Right kidney (tissue), 9 donors: Measurements from ENCODE around the gene RDH14.

Experiments used
- DNase-seq: peaks from one replicate; pipeline ENCODE4 v3.0.0-alpha.2; 2016
- long read RNA-seq, 8 donors: transcript quantifications; one replicate each; lab custom pipeline, GENCODE V29; 2026

RDH14 gene
- long read RNA-seq, donor 1, transcript RDH14-201 (2 exons, 1,587 nt): major isoform, 39 of 39 reads
- long read RNA-seq, donor 1, partial matches to known transcripts: 0 of 39 reads
- long read RNA-seq, donor 1, other reads (novel, unspliced or antisense): 0 of 39 reads
- long read RNA-seq, donor 2, transcript RDH14-201 (2 exons, 1,587 nt): major isoform, 31 of 31 reads
- long read RNA-seq, donor 2, partial matches to known transcripts: 0 of 31 reads
- long read RNA-seq, donor 2, other reads (novel, unspliced or antisense): 0 of 31 reads
- long read RNA-seq, donor 3, transcript RDH14-201 (2 exons, 1,587 nt): major isoform, 10 of 10 reads
- long read RNA-seq, donor 3, partial matches to known transcripts: 0 of 10 reads
- long read RNA-seq, donor 3, other reads (novel, unspliced or antisense): 0 of 10 reads
- long read RNA-seq, donor 4, transcript RDH14-201 (2 exons, 1,587 nt): major isoform, 14 of 15 reads
- long read RNA-seq, donor 4, partial matches to known transcripts: 0 of 15 reads
- long read RNA-seq, donor 4, other reads (novel, unspliced or antisense): 0 of 15 reads
- long read RNA-seq, donor 5, transcript RDH14-201 (2 exons, 1,587 nt): major isoform, 17 of 18 reads
- long read RNA-seq, donor 5, partial matches to known transcripts: 0 of 18 reads
- long read RNA-seq, donor 5, other reads (novel, unspliced or antisense): 0 of 18 reads
- long read RNA-seq, donor 6, transcript RDH14-201 (2 exons, 1,587 nt): major isoform, 16 of 16 reads
- long read RNA-seq, donor 6, partial matches to known transcripts: 0 of 16 reads
- long read RNA-seq, donor 6, other reads (novel, unspliced or antisense): 0 of 16 reads
- long read RNA-seq, donor 7, transcript RDH14-201 (2 exons, 1,587 nt): major isoform, 25 of 25 reads
- long read RNA-seq, donor 7, partial matches to known transcripts: 0 of 25 reads
- long read RNA-seq, donor 7, other reads (novel, unspliced or antisense): 0 of 25 reads
- long read RNA-seq, donor 8, transcript RDH14-201 (2 exons, 1,587 nt): major isoform, 22 of 23 reads
- long read RNA-seq, donor 8, partial matches to known transcripts: 0 of 23 reads
- long read RNA-seq, donor 8, other reads (novel, unspliced or antisense): 0 of 23 reads

GRCh38 chr2:18560031-18560796, at the start of gene RDH14:
Gene RDH14, minus strand, starts transcription at chr2:18560653. Its CDS starts 81 bp downstream, at chr2:18560572.
- DNase-seq: peak; percentile 98

- no peak for DNase-seq
Measured at GRCh38 chr2:18610090-18610489, 49.6 kb upstream of the RDH14 start.

- DNase-seq: no peak
Measured at GRCh38 chr2:18605115-18605514, 44.7 kb upstream of the RDH14 start.

- no peak for DNase-seq
Measured at GRCh38 chr2:18604531-18604885, 44.1 kb upstream of the RDH14 start.

GRCh38 chr2:18603854-18604530, 43.5 kb upstream of the RDH14 start:
- DNase-seq: no peak

GRCh38 chr2:18602298-18602697, 41.8 kb upstream of the RDH14 start:
- DNase-seq: no peak

GRCh38 chr2:18600255-18600613, 39.8 kb upstream of the RDH14 start:
- DNase-seq: no peak

GRCh38 chr2:18599509-18600254, 39.2 kb upstream of the RDH14 start:
- DNase-seq: no peak

- no peak for DNase-seq
Measured at GRCh38 chr2:18598848-18599484, 38.5 kb upstream of the RDH14 start.

- DNase-seq: no peak
Measured at GRCh38 chr2:18597618-18598017, 37.2 kb upstream of the RDH14 start.

GRCh38 chr2:18596993-18597392, 36.5 kb upstream of the RDH14 start:
- DNase-seq: no peak

GRCh38 chr2:18593496-18593895, 33.0 kb upstream of the RDH14 start:
- no peak for DNase-seq

GRCh38 chr2:18592372-18592771, 31.9 kb upstream of the RDH14 start:
- DNase-seq: no peak

- no peak for DNase-seq
Measured at GRCh38 chr2:18589354-18589753, 28.9 kb upstream of the RDH14 start, which contains the start of gene NT5C1B. Gene NT5C1B, minus strand, starts transcription at chr2:18589569. Its CDS starts 101 bp downstream, at chr2:18589468.

GRCh38 chr2:18588802-18589201, 28.3 kb upstream of the RDH14 start:
- DNase-seq: no peak

- DNase-seq: no peak
Measured at GRCh38 chr2:18588049-18588448, 27.6 kb upstream of the RDH14 start.

GRCh38 chr2:18585526-18585925, 25.1 kb upstream of the RDH14 start:
- no peak for DNase-seq

- DNase-seq: no peak
Measured at GRCh38 chr2:18584608-18584954, 24.1 kb upstream of the RDH14 start.

- no peak for DNase-seq
Measured at GRCh38 chr2:18583905-18584607, 23.6 kb upstream of the RDH14 start.

- DNase-seq: no peak
Measured at GRCh38 chr2:18580606-18581005, 20.2 kb upstream of the RDH14 start.
